HepG2 (cell line): Measurements from ENCODE around the gene ZC3H14. TPM values are rescaled to one million over a fixed set of nuclear protein-coding genes. Genes with fewer than 3 reads are reported as not detected.
A peak's percentile ranks its signal among the peaks of the same experiment; 100 is the strongest.

Experiments used
- ADNP ChIP-seq: sonication (generic); formaldehyde crosslinking; IDR thresholded peaks from 2 replicates; pipeline ENCODE4 v1.4.0; 2020; ENCODE audit warnings: missing genetic modification reagents
- CREM ChIP-seq, 2 experiments: sonication (generic) in 1 of 2; formaldehyde crosslinking in 1 of 2; IDR thresholded peaks; 2 replicates each; pipeline versions ENCODE4 v1.4.0 to v1.6.1; 2016 to 2020; ENCODE audit warnings: antibody characterized with exemption in 1 of 2, mild to moderate bottlenecking in 1 of 2, missing genetic modification reagents in 1 of 2
- FOXK2 ChIP-seq: fragments of 450-650 bp; IDR thresholded peaks from 2 replicates; pipeline ENCODE4 v1.6.1; 2016
- KLF13 ChIP-seq: sonication (generic); formaldehyde crosslinking; IDR thresholded peaks from 2 replicates; pipeline ENCODE4 v1.4.0; 2020; ENCODE audit warnings: mild to moderate bottlenecking, missing genetic modification reagents
- MIER2 ChIP-seq: IDR thresholded peaks from 2 replicates; pipeline ENCODE4 v1.6.1; 2016; ENCODE audit warnings: missing biosample characterization, missing genetic modification reagents
- MYPOP ChIP-seq: sonication (generic); formaldehyde crosslinking; IDR thresholded peaks from 2 replicates; pipeline ENCODE4 v1.8.1; 2023; ENCODE audit warnings: mild to moderate bottlenecking, moderate library complexity, missing genetic modification reagents
- PTBP1 ChIP-seq: fragments of 200-400 bp; formaldehyde crosslinking; IDR thresholded peaks from 2 replicates; pipeline ENCODE4 v1.6.1; 2018; ENCODE audit warnings: low read length, low read depth; ENCODE audit not compliant: poor library complexity, severe bottlenecking
- RFX3 ChIP-seq: IDR thresholded peaks from 2 replicates; pipeline ENCODE4 v1.6.1; 2016; ENCODE audit warnings: missing biosample characterization, missing genetic modification reagents
- SAP130 ChIP-seq: IDR thresholded peaks from 2 replicates; pipeline ENCODE4 v1.6.1; 2016; ENCODE audit warnings: low read depth
- STAT5B ChIP-seq: sonication (generic); formaldehyde crosslinking; IDR thresholded peaks from 2 replicates; pipeline ENCODE4 v1.4.0; 2020; ENCODE audit warnings: missing genetic modification reagents
- TGIF2 ChIP-seq: IDR thresholded peaks from 2 replicates; pipeline ENCODE4 v1.6.1; 2016; ENCODE audit warnings: control low read depth, missing compliant biosample characterization
- USF2 ChIP-seq, 2 experiments: sonication (generic) in 1 of 2; formaldehyde crosslinking in 1 of 2; IDR thresholded peaks; 2 replicates each; pipeline versions ENCODE4 v1.5.1 to v1.6.1; 2011 to 2020; ENCODE audit warnings: borderline replicate concordance in 1 of 2, low read depth in 1 of 2, low read length in 1 of 2, mild to moderate bottlenecking in 1 of 2, missing genetic modification reagents in 1 of 2, moderate library complexity in 1 of 2
- ZBTB10 ChIP-seq: sonication (generic); formaldehyde crosslinking; IDR thresholded peaks from 2 replicates; pipeline ENCODE4 v1.4.0; 2020; ENCODE audit warnings: missing genetic modification reagents, borderline replicate concordance
- ZKSCAN5 ChIP-seq: sonication (generic); formaldehyde crosslinking; IDR thresholded peaks from 2 replicates; pipeline ENCODE4 v1.5.1; 2020; ENCODE audit warnings: mild to moderate bottlenecking, missing genetic modification reagents
- ZNF230 ChIP-seq: sonication (generic); formaldehyde crosslinking; IDR thresholded peaks from 2 replicates; pipeline ENCODE4 v1.4.0; 2020; ENCODE audit warnings: mild to moderate bottlenecking, missing genetic modification reagents
- ZNF256 ChIP-seq: sonication (generic); formaldehyde crosslinking; conservative IDR thresholded peaks from 2 replicates; pipeline ENCODE4 v1.4.0; 2020; ENCODE audit warnings: missing genetic modification reagents
- ZNF3 ChIP-seq: IDR thresholded peaks from 2 replicates; pipeline ENCODE4 v1.7.0; 2017; ENCODE audit warnings: inconsistent platforms
- ZNF512 ChIP-seq: sonication (generic); formaldehyde crosslinking; IDR thresholded peaks from 2 replicates; pipeline ENCODE4 v1.4.0; 2020; ENCODE audit warnings: mild to moderate bottlenecking, missing genetic modification reagents
- ZNF597 ChIP-seq: sonication (generic); formaldehyde crosslinking; IDR thresholded peaks from 2 replicates; pipeline ENCODE4 v1.5.0; 2020; ENCODE audit warnings: missing genetic modification reagents
- ZNF83 ChIP-seq: sonication (generic); formaldehyde crosslinking; IDR thresholded peaks from 2 replicates; pipeline ENCODE4 v1.4.0; 2020; ENCODE audit warnings: missing genetic modification reagents, mild to moderate bottlenecking, borderline replicate concordance
- polyA plus RNA-seq, 8 experiments: library from polyadenylated mRNA; depleted of rRNA in 3 of 8; stranded (reverse) in 7 of 8; unstranded in 1 of 8; fragments of >200 nt; fragmentation: Illumina TruSeq in 4 of 8; extraction: Trizol in 4 of 8; gene quantifications; 2 replicates each; pipeline versions ENCODE4 v1.2.1 to v1.2.3, GENCODE V29; 2011 to 2016; ENCODE audit warnings: low read depth in 4 of 8, missing spikeins in 1 of 8, mixed read lengths in 1 of 8; ENCODE audit not compliant: insufficient read depth in 1 of 8
- total RNA-seq, 5 experiments: library from RNA; depleted of rRNA; stranded (reverse); fragments of >200 nt; fragmentation: Illumina TruSeq; extraction: Trizol; gene quantifications; 2 replicates each; pipeline ENCODE4 v1.2.3, GENCODE V29; 2016; ENCODE audit warnings: low read depth in 1 of 5

The ZC3H14 gene
- total and polyA plus RNA-seq, 2 of the 13 experiments (the other 11 are each of a cell fraction or from before 2014, with no cell fraction given): 65.1 to 67.5 TPM

- no peak for TF ChIP-seq ADNP (CRISPR knock-in tag)
- TF ChIP-seq ZKSCAN5: no peak
- no peak for TF ChIP-seq ZNF3
- TF ChIP-seq PTBP1: peak; percentile 60
- TF ChIP-seq ZNF230 (CRISPR knock-in tag): peak; percentile 98
- 0 out of 2 replicates have a peak, but pooled peaks have one; percentile 88 for TF ChIP-seq ZNF83 (CRISPR knock-in tag)
- TF ChIP-seq ZNF256 (CRISPR knock-in tag): peak; percentile 81; the same call in 1 of the 2 replicates
- no peak for TF ChIP-seq FOXK2
- TF ChIP-seq RFX3 (CRISPR knock-in tag): no peak; the same call in 1 of the 2 replicates
- TF ChIP-seq USF2 (IDR thresholded peaks at IDR 0.05; ENCODE audit: low read depth, low read length): no peak
- TF ChIP-seq USF2 (CRISPR knock-in tag; IDR thresholded peaks at IDR 0.05; ENCODE audit: borderline replicate concordance): no peak; the same call in 1 of the 2 replicates
- no peak for TF ChIP-seq ZNF597 (CRISPR knock-in tag)
- peak; percentile 73 for TF ChIP-seq KLF13 (CRISPR knock-in tag)
- no peak for TF ChIP-seq MIER2 (CRISPR knock-in tag)
- TF ChIP-seq TGIF2: peak; percentile 74; the same call in 1 of the 2 replicates
- peak; percentile 21; the same call in 1 of the 2 replicates for TF ChIP-seq ZBTB10
- no peak for TF ChIP-seq CREM (IDR thresholded peaks at IDR 0.05)
- no peak for TF ChIP-seq CREM (CRISPR knock-in tag; IDR thresholded peaks at IDR 0.05)
- peak; percentile 61 for TF ChIP-seq MYPOP (CRISPR knock-in tag)
- TF ChIP-seq STAT5B (CRISPR knock-in tag): no peak
- TF ChIP-seq SAP130: peak; percentile 81
- TF ChIP-seq ZNF512: no peak
Measured at GRCh38 chr14:88562831-88563686, at the start of gene ZC3H14 (continued).
